CD4-positive, alpha-beta T cell treated with Interferon gamma for 1 hour (primary cell): ENCODE data around the gene TMEM108.

Experiments used
- DNase-seq: peaks from one replicate; pipeline ENCODE4 v3.0.0-alpha.2; 2020

Gene TMEM108

DNA sequence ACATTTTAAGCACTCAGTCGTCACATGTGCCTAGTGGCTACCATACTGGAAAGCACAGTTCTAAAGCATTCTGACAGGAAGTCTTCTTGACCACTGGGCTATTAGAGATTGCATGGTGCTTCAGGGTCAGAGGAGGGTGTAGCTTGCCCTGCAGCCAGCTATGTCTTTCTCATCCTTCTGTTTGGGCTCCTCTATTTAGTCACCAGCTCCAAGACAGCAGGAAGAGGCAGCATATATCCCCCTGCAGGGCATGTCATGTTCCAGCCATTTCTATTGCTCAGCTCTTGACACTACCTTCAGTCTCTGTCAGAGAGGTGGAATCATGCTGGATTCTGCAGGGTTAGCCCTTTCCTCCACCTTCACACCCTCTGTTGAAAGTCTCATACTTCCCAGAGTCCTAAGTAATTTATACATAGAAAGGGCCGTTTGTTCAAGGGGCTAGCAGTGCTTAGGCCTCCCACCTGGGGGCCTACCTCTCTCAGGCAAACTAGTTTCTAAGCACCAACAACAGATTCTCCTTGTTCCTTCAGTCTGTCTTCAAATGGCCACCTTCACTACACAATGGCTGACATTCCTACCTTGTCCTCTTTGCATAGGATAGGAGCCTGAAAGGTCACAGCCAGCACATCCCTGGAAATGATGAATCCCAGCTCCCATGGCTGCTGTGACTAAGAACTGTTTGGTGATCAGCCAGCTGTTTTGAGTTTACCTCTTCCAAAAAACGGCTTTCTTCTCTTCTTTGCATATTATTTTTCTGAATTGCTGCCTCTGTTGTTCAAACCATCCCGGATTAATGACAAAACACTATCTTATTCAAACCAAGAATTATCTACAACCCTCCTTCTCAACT is 246.0 kb downstream of the TMEM108 start:
- no peak for DNase-seq

GRCh38 chr3:133289322-133289721 is 251.1 kb downstream of the TMEM108 start:
- DNase-seq = no peak

DNA sequence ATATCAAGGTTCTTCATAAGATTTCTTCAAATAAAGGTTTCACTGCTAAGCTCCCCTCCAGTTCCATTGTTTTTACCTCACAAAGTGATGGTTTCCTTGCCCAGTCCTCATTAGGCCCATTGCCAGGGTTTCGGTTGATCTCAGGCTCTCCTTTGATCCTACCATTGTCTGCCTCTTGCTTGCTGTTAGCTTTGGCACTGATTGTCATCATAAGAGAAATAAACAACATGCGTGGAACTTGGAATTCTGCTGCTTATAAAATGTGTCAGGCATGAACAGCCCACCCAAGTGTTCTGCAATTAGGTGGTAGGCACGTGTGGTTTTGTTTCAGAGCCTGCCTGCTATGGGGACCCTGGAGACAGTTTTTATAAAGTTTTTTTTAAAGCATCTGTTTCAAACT is 254.1 kb downstream of the TMEM108 start:
- no peak for DNase-seq

DNA sequence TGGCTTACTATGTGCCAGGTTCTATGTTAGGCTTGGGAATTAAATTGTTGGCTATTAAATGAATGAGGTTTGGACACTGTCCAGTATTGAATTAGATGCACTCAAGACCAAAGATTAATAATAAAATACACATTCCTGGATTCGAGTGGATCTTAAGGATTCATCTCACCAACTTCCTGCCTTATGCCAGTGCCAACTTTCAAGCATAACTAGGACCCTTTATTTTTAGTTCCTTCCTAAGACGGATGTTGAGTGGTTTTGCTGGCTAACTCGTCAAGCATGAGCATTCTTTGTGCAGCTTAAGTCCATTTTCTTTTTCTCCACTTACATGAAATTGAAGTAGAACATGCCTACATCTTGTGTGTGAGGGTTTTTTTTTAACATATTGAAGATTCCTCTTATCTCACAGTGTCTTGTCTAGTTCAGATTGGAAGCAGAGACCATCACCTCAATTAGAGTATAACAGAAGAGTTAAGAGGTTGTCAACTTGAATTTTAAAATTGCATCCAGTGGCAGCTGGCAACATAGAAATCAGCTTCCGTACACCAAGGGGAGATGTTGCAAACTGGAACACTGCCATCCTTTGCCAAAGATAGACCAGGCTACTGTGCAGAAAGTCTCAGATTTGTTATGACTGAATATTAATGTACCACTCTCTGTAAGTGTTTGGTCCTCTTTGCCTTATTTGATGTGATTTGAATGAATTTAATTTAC is 255.4 kb downstream of the TMEM108 start:
- DNase-seq = no peak

DNA sequence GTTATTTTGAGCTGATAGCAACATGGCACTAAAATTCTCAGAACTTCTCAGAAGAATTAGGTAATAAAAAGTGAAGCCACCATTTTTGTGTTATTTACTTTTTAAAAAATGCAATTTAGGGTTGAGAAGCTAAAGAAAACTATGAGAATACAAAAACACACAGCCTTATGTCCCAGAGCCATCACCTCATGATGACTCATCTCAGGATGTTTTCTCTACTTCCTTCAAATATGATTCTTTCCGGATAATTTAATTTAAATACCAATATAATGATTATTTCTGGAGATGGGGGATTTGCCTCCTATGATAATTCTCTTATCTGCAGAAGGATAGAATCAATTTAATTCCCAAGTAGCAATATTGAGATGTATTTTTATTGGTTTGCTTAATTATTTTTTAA is 256.1 kb downstream of the TMEM108 start:
- no peak for DNase-seq

DNA sequence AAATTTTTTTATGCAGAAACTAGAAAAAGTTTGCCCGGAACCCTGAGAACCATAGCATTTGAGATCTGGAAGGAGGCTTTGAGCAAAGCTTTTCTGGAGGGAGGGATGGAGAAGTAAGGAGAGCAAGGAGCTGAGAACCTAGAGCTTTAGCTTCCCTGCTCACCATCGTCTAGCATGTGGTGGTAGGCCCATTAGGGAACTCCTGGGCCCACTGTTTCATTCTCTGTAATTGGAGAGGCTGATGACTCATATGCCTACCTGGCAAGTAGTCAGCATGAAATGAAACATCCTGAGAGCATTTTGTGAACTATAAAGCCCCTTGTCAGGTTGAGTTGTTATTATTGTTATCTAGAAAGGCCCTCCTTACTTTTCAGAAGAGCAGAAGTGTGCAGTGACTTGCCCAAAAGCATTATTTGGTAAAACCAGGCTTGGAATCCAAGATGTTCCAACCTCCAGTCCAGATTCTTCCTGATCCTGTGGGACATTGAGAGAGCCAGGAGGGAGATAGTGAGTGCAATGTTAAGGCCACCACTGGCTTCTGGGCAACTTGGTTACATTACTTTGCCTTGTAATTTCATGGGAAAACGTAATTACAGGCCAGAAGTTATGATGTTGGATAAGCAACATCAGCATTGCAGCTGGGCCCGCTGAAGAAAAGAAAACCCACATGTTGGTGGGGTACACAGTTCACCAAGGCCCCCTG is 257.2 kb downstream of the TMEM108 start:
- no peak for DNase-seq

GRCh38 chr3:133295944-133296917 is 258.0 kb downstream of the TMEM108 start:
- no peak for DNase-seq

- DNase-seq = no peak
These were observed 258.8 kb downstream of the TMEM108 start for GRCh38 chr3:133296981-133297380.

DNA sequence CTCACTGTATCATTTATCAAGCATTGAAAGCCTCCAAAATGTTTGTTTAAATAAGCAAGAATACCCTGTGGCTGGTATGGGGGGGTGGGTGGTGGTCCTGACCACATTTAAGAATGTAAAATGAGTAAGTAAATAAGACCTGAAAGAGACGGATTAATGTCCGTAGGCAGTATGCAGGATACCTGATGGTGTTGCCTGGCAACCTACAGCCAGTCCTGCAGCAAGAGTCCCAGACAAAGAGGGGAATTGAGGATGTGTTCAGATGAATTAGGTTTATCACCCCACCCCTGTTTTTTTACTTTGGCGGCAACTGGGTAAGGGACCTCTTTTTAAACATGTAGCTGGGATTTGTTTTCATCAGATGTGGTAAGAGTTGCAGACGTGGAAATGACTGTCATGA is 261.9 kb downstream of the TMEM108 start:
- no peak for DNase-seq

DNA sequence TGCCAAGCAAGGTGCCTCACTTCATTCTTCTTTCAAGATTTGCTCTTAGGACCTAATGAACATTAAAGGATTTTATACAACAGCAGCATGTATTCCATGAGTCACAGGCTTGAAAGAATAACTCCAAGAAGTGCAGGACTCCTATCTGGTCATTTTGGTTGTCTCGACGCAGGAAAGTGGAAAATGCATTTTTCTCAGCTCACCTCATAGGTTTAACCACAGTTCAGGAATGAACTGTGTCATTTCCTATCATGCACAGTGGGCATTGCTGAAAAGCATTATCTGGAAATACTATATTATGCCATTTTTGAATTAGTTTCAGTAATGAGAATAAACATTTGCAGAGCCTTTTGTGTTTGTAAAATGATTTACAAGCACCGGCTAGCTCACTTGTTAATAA is 263.0 kb downstream of the TMEM108 start:
- DNase-seq = no peak

GRCh38 chr3:133301731-133302130 is 263.5 kb downstream of the TMEM108 start:
- no peak for DNase-seq

DNA sequence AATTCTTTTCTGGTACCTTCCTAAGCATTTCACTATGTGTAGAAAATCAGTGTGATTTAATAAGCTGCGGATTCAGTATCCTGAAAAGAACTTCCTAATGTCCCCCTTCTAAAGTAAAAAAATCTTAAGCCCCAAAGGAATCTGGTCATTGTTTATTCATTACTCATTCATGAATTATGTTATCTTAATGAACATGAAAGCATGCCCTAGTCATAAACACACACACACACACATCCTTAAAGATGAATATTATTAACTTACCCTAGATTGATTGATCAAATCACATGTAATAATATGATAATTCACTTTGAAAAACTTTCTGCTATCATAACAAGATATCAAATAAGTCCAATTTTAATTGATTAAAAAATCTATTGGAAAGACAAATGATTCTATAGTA is 265.2 kb downstream of the TMEM108 start:
- DNase-seq = no peak

GRCh38 chr3:133317866-133318265 is 279.7 kb downstream of the TMEM108 start:
- DNase-seq = no peak

- no peak for DNase-seq
These were observed 290.2 kb downstream of the TMEM108 start for GRCh38 chr3:133328373-133328772.

DNA sequence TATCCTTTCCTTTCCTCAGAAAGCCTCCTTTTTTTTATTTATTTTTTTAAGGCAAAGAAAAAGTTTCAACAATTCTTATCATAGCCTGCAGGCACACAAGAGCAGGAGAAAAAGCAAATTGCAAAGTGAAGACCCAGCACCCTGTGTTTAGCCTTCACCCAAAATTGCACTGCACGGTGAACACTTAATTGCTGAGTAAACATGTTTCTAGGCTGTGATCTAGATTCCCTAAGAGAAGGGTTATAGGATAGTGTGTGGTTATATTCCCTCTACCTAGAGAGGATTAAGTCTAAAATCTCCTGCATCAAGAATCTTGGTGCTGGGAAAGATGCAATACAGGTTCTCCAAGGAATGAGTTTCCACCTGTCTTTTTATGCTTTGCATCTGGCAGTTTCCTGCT is 291.4 kb downstream of the TMEM108 start:
- no peak for DNase-seq

GRCh38 chr3:133330065-133330464 is 291.9 kb downstream of the TMEM108 start:
- no peak for DNase-seq

- no peak for DNase-seq
These were observed 292.3 kb downstream of the TMEM108 start for GRCh38 chr3:133330522-133330921.

DNA sequence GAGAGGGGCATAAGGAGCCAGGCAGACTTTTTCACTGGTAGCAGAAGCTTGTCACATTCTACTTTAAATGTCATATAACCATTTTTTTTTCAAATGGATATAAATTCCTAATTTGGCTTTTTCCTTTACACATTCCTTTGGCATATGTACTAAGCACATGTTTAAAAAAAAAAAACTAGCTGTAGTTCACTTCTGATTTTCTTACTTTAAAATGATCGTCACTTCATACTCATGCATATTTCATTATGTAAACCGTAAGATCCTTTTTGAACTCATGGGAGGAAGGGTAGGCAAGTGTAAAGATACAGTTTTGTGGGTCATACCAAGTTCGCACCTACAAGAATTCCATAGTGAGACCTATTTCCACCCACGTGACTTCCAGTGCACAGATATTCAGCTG is 316.5 kb downstream of the TMEM108 start:
- no peak for DNase-seq

GRCh38 chr3:133360476-133360875 is 322.3 kb downstream of the TMEM108 start:
- DNase-seq = no peak

GRCh38 chr3:133361011-133361410 is 322.8 kb downstream of the TMEM108 start:
- no peak for DNase-seq

- no peak for DNase-seq
These were observed 323.2 kb downstream of the TMEM108 start for GRCh38 chr3:133361435-133361834.

DNA sequence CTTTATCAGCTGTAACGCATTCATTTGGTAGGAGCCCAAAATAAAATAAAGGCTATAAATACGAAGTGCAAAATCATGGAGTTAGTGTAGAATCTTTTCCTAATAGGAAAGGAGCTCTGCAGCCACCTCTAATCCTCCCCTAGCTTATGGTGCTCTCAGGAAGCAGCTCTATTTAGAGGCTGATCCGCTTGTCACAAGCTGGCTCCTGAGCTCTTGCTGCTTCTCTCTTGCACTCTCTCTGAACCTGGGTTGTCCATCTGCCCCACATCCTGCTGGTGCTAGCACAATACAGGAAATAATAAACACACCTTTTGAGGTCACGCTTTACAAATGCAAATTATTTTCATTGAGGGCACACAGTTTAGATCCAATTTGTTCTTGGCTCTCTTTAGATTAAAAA is 324.3 kb downstream of the TMEM108 start:
- DNase-seq = no peak

- no peak for DNase-seq
These were observed 326.5 kb downstream of the TMEM108 start for GRCh38 chr3:133364704-133365103.
